PC-3 (cell line): Measurements from ENCODE around the gene CNOT11.

ENCODE experiments used
- EZH2 ChIP-seq: fragments of 300-600 bp; sonication (generic); IDR thresholded peaks from one replicate; pipeline ENCODE4 v1.6.1; 2017; ENCODE audit warnings: antibody characterized with exemption, mild to moderate bottlenecking, low read length; ENCODE audit not compliant: unreplicated experiment
- EZH2phosphoT487 ChIP-seq: fragments of 300-600 bp; sonication (generic); IDR thresholded peaks from 2 replicates; pipeline ENCODE4 v1.6.1; 2018; ENCODE audit warnings: mild to moderate bottlenecking, antibody characterized with exemption, low read length, borderline replicate concordance
- TF ChIP-seq, protein P1 (sequence below): fragments of 300-600 bp; sonication (generic); conservative IDR thresholded peaks from 2 replicates; pipeline ENCODE4 v1.5.1; 2017; ENCODE audit warnings: antibody characterized with exemption, low read depth, mild to moderate bottlenecking, low read length

DNA sequence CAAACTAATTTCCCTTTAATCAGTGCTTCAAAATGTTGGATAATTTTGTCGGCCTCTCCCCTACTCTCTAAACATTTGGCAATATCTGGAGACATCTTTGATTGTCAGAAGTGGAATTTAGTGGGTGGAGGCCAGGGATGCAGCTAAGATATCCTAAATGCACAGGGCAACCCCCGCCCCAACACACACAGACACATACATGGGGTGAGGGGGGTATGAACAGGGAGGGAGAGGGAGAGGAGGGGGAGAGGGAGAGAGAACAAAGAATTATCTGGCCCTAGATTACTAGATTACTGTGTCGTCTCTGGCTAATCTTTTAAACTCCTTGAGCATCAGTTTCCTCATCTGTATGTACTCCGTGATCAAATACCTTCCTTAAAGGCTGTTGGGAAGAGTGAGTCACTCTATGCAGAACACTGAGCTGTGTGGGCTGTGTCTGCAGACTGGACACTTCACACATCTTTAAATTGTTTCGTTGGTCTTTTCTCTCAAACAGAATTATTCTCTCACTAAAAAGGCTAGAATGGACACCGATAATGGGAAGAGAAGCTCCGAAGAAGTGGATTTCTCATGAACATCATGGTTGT, 52.9 kb downstream of the CNOT11 start:
- no peak for TF ChIP-seq EZH2
- TF ChIP-seq, protein P1, sequence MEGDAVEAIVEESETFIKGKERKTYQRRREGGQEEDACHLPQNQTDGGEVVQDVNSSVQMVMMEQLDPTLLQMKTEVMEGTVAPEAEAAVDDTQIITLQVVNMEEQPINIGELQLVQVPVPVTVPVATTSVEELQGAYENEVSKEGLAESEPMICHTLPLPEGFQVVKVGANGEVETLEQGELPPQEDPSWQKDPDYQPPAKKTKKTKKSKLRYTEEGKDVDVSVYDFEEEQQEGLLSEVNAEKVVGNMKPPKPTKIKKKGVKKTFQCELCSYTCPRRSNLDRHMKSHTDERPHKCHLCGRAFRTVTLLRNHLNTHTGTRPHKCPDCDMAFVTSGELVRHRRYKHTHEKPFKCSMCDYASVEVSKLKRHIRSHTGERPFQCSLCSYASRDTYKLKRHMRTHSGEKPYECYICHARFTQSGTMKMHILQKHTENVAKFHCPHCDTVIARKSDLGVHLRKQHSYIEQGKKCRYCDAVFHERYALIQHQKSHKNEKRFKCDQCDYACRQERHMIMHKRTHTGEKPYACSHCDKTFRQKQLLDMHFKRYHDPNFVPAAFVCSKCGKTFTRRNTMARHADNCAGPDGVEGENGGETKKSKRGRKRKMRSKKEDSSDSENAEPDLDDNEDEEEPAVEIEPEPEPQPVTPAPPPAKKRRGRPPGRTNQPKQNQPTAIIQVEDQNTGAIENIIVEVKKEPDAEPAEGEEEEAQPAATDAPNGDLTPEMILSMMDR, result no peak
- TF ChIP-seq EZH2phosphoT487, result no peak
